ENCODE measurements around the gene GPC3. TPM values are rescaled to one million over a fixed set of nuclear protein-coding genes. Genes with fewer than 3 reads are reported as not detected.

Gene GPC3
- total and polyA plus RNA-seq, 2 experiments from 2014 or later, result 36.8 to 60.1 TPM

DNA sequence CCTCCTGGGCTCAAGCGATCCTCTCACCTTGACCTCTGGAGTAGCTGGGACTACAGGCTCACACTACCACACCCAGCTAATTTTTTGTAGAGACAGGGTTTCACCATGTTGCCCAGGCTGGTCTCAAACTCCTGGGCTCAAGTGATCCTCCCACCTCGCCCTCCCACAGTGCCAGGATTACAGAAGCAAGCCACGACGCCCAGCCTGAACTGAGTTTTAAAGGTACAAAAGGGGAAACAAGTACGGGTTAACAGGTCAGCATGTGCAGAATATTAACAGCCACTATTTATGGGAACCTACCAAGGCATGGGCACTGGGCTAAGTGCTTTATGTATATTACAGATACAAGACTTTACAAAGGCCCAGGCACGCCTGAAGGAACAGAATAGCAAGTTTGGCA, 405.8 kb downstream of the GPC3 start (continued):
- TF ChIP-seq, protein P1, sequence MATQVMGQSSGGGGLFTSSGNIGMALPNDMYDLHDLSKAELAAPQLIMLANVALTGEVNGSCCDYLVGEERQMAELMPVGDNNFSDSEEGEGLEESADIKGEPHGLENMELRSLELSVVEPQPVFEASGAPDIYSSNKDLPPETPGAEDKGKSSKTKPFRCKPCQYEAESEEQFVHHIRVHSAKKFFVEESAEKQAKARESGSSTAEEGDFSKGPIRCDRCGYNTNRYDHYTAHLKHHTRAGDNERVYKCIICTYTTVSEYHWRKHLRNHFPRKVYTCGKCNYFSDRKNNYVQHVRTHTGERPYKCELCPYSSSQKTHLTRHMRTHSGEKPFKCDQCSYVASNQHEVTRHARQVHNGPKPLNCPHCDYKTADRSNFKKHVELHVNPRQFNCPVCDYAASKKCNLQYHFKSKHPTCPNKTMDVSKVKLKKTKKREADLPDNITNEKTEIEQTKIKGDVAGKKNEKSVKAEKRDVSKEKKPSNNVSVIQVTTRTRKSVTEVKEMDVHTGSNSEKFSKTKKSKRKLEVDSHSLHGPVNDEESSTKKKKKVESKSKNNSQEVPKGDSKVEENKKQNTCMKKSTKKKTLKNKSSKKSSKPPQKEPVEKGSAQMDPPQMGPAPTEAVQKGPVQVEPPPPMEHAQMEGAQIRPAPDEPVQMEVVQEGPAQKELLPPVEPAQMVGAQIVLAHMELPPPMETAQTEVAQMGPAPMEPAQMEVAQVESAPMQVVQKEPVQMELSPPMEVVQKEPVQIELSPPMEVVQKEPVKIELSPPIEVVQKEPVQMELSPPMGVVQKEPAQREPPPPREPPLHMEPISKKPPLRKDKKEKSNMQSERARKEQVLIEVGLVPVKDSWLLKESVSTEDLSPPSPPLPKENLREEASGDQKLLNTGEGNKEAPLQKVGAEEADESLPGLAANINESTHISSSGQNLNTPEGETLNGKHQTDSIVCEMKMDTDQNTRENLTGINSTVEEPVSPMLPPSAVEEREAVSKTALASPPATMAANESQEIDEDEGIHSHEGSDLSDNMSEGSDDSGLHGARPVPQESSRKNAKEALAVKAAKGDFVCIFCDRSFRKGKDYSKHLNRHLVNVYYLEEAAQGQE (IDR thresholded peaks at IDR 0.05; ENCODE audit: unreplicated experiment), result no peak

GRCh38 chrX:133576876-133577275, 408.5 kb downstream of the GPC3 start:
- Mint-ChIP-seq H3K27ac (no peak overlapping the region), H3K27me3 (ENCODE audit: insufficient read depth, low read depth, poor library complexity) (no peaks in the 10 kb centered on the region), H3K9me3 (no peaks in the 10 kb centered on the region; the same call in 2 of the 3 replicates), H3K4me3 (no peak overlapping the region), H3K36me3 (ENCODE audit: low read depth) (0 out of 3 replicates have a peak, but pooled peaks cover 3% of the 10 kb centered on the region), H3K4me1 (peaks cover 6% of the 10 kb centered on the region)
- DNase-seq (ENCODE audit: low spot score) (no peak), ATAC-seq (no peak)
- no peaks in the 10 kb centered on the region for H3F3A ChIP-seq (replicated peaks; ENCODE audit: low read depth)
- H3K27ac ChIP-seq (ENCODE audit: low read depth), result no peak overlapping the region
- no peaks in the 10 kb centered on the region for H3K27me3 ChIP-seq (ENCODE audit: insufficient read depth)
- H4K20me1 ChIP-seq (replicated peaks; ENCODE audit: insufficient read depth), result no peaks in the 10 kb centered on the region
- no peak overlapping the region for H3K4me3 ChIP-seq
- H3K4me1 ChIP-seq (ENCODE audit: insufficient read depth), result no peaks in the 10 kb centered on the region
- H3K79me2 ChIP-seq (replicated peaks; ENCODE audit: insufficient read depth), result no peaks in the 10 kb centered on the region
- no peaks in the 10 kb centered on the region for H3K36me3 ChIP-seq (ENCODE audit: insufficient read depth)
- no peak overlapping the region for H3K4me2 ChIP-seq
- H3K9me2 ChIP-seq (ENCODE audit: insufficient read depth), result no peaks in the 10 kb centered on the region
- no peak overlapping the region for H2AFZ ChIP-seq
- TF ChIP-seq CTCF (conservative IDR thresholded peaks at IDR 0.05; ENCODE audit: low read depth in 2 of 2) (no peak), ZNF114 (CRISPR knock-in tag; IDR thresholded peaks at IDR 0.05) (no peak), NANOG (IDR thresholded peaks at IDR 0.05; ENCODE audit: borderline replicate concordance) (no peak), POLR2AphosphoS5 (IDR thresholded peaks at IDR 0.05; ENCODE audit: low read depth) (no peak), EZH2phosphoT487 (IDR thresholded peaks at IDR 0.05; ENCODE audit: unreplicated experiment) (no peak), ZNF462 (CRISPR knock-in tag; IDR thresholded peaks at IDR 0.05) (no peak), ZNF331 (CRISPR knock-in tag; IDR thresholded peaks at IDR 0.05; ENCODE audit: low read depth) (no peak)
- TF ChIP-seq, protein P2, sequence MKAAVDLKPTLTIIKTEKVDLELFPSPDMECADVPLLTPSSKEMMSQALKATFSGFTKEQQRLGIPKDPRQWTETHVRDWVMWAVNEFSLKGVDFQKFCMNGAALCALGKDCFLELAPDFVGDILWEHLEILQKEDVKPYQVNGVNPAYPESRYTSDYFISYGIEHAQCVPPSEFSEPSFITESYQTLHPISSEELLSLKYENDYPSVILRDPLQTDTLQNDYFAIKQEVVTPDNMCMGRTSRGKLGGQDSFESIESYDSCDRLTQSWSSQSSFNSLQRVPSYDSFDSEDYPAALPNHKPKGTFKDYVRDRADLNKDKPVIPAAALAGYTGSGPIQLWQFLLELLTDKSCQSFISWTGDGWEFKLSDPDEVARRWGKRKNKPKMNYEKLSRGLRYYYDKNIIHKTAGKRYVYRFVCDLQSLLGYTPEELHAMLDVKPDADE (IDR thresholded peaks at IDR 0.05), result no peak
- TF ChIP-seq, protein P1 (IDR thresholded peaks at IDR 0.05; ENCODE audit: unreplicated experiment), result no peak

All from GM23338 (cell line).